Measurements from ENCODE around the gene MCUB.
"Not testable (repeated sequence)": the region's sequence is repeated elsewhere in the genome, so short reads cannot be mapped to it uniquely, and the experiment has no call there.

Gene MCUB
- long read RNA-seq, donor 1, partial matches to known transcripts, result 0 of 4 reads
- long read RNA-seq, donor 1, other reads (novel, unspliced or antisense), result 0 of 4 reads
- long read RNA-seq, donor 2, partial matches to known transcripts, result 0 of 12 reads
- long read RNA-seq, donor 2, other reads (novel, unspliced or antisense), result 8 of 12 reads
- long read RNA-seq, donor 3, partial matches to known transcripts, result 6 of 18 reads
- long read RNA-seq, donor 3, other reads (novel, unspliced or antisense), result 9 of 18 reads
- long read RNA-seq, donor 4, partial matches to known transcripts, result 0 of 17 reads
- long read RNA-seq, donor 4, other reads (novel, unspliced or antisense), result 15 of 17 reads
- long read RNA-seq, donor 5, transcript MCUB-201 (8 exons, 2,278 nt), result major isoform, 5 of 51 reads
- long read RNA-seq, donor 5, partial matches to known transcripts, result 46 of 51 reads
- long read RNA-seq, donor 5, other reads (novel, unspliced or antisense), result 0 of 51 reads
- long read RNA-seq, donor 6, transcript MCUB-201 (8 exons, 2,278 nt), result major isoform, 5 of 7 reads
- long read RNA-seq, donor 6, partial matches to known transcripts, result 0 of 7 reads
- long read RNA-seq, donor 6, other reads (novel, unspliced or antisense), result 0 of 7 reads
- long read RNA-seq, donor 7, partial matches to known transcripts, result 35 of 37 reads
- long read RNA-seq, donor 7, other reads (novel, unspliced or antisense), result 0 of 37 reads
- long read RNA-seq, donor 8, partial matches to known transcripts, result 0 of 30 reads
- long read RNA-seq, donor 8, other reads (novel, unspliced or antisense), result 27 of 30 reads

- peak; percentile 86 for DNase-seq
Observed at GRCh38 chr4:109559983-109560686, at the start of gene MCUB. MCUB (plus strand) TSS chr4:109560246; CDS start chr4:109560338, 92 bp downstream.

GRCh38 chr4:109510687-109511086, 49.4 kb upstream of the MCUB start:
- no peak for DNase-seq

- no peak for DNase-seq
Observed at GRCh38 chr4:109511414-109511813, 48.6 kb upstream of the MCUB start.

- DNase-seq, result not testable (repeated sequence)
Observed at GRCh38 chr4:109513368-109513767, 46.7 kb upstream of the MCUB start.

- DNase-seq, result no peak
Observed at GRCh38 chr4:109532182-109532581, 27.9 kb upstream of the MCUB start.

- no peak for DNase-seq
Observed at GRCh38 chr4:109545401-109545800, 14.6 kb upstream of the MCUB start.

GRCh38 chr4:109547394-109547793, 12.7 kb upstream of the MCUB start:
- DNase-seq, result no peak

- no peak for DNase-seq
Observed at GRCh38 chr4:109548655-109549054, 11.4 kb upstream of the MCUB start.

GRCh38 chr4:109552237-109552636, 7.8 kb upstream of the MCUB start:
- DNase-seq, result no peak

GRCh38 chr4:109553130-109553529, 6.9 kb upstream of the MCUB start:
- DNase-seq, result no peak

- DNase-seq, result no peak
Observed at GRCh38 chr4:109554971-109555370, 5.1 kb upstream of the MCUB start.

GRCh38 chr4:109557433-109557832, 2.6 kb upstream of the MCUB start:
- DNase-seq, result no peak

- DNase-seq, result not testable (repeated sequence)
Observed at GRCh38 chr4:109558095-109558494, 2.0 kb upstream of the MCUB start.

GRCh38 chr4:109559625-109559982, 442 bp upstream of the MCUB start:
- no peak for DNase-seq

- no peak for DNase-seq
Observed at GRCh38 chr4:109560687-109561461, 828 bp downstream of the MCUB start.

- DNase-seq, result no peak
Observed at GRCh38 chr4:109562457-109563239, 2.6 kb downstream of the MCUB start.

- DNase-seq, result no peak
Observed at GRCh38 chr4:109571494-109571893, 11.4 kb downstream of the MCUB start.

GRCh38 chr4:109572154-109572553, 12.1 kb downstream of the MCUB start:
- DNase-seq, result no peak

GRCh38 chr4:109574443-109574850, 14.4 kb downstream of the MCUB start:
- no peak for DNase-seq

- no peak for DNase-seq
Observed at GRCh38 chr4:109574931-109575804, 15.1 kb downstream of the MCUB start.
